NCI-H2196 treated with DMSO at 0.1 percent for 48 hours (cell line): Measurements from ENCODE around the gene PTBP1.
A peak's percentile ranks its signal among the peaks of the same experiment; 100 is the strongest.

Experiments used
- DNase-seq: peaks from one replicate; lab custom pipeline; 2025; ENCODE audit not compliant: unreplicated experiment; lab: John Stamatoyannopoulos, UW

PTBP1 gene

GRCh38 chr19:796692-797527 is at the start of gene PTBP1:
Gene PTBP1, plus strand, starts transcription at chr19:797452. Its CDS starts 46 bp downstream, at chr19:797498.
- peak; percentile 99 for DNase-seq

- DNase-seq = no peak
These were observed 49.0 kb upstream of the PTBP1 start for GRCh38 chr19:748274-748598.

GRCh38 chr19:749811-750210 is 47.4 kb upstream of the PTBP1 start:
- DNase-seq = no peak

- DNase-seq = peak; percentile 84
These were observed 46.4 kb upstream of the PTBP1 start, which contains the start of gene MISP for GRCh38 chr19:750640-751423. Gene MISP, plus strand, starts transcription at chr19:751112. Its CDS starts 5,835 bp downstream, at chr19:756947.

GRCh38 chr19:751501-752341 is 45.5 kb upstream of the PTBP1 start:
- DNase-seq = no peak

GRCh38 chr19:752652-753517 is 44.4 kb upstream of the PTBP1 start:
- DNase-seq = no peak

- DNase-seq = no peak
These were observed 42.7 kb upstream of the PTBP1 start for GRCh38 chr19:754530-754929.

- no peak for DNase-seq
These were observed 42.2 kb upstream of the PTBP1 start for GRCh38 chr19:755063-755462.

GRCh38 chr19:756236-756635 is 41.0 kb upstream of the PTBP1 start:
- no peak for DNase-seq

GRCh38 chr19:756821-757688 is 40.2 kb upstream of the PTBP1 start:
- DNase-seq = no peak

- DNase-seq = no peak
These were observed 39.2 kb upstream of the PTBP1 start for GRCh38 chr19:757811-758668.

- DNase-seq = no peak
These were observed 34.1 kb upstream of the PTBP1 start for GRCh38 chr19:763181-763580.

- DNase-seq = no peak
These were observed 33.4 kb upstream of the PTBP1 start for GRCh38 chr19:763869-764268.

GRCh38 chr19:764301-764700 is 33.0 kb upstream of the PTBP1 start:
- no peak for DNase-seq

- DNase-seq = no peak
These were observed 32.0 kb upstream of the PTBP1 start for GRCh38 chr19:765179-765738.

- no peak for DNase-seq
These were observed 28.8 kb upstream of the PTBP1 start for GRCh38 chr19:768424-768823.

- DNase-seq = no peak
These were observed 27.6 kb upstream of the PTBP1 start for GRCh38 chr19:769616-770015.

GRCh38 chr19:771332-771785 is 25.9 kb upstream of the PTBP1 start:
- DNase-seq = no peak
